NCI-H446 (cell line): ENCODE measurements around the gene DYNC1I2.
"Not testable (repeated sequence)": the region's sequence is repeated elsewhere in the genome, so short reads cannot be mapped to it uniquely, and the experiment has no call there.

Experiments used
- DNase-seq, 2 experiments: peaks; one replicate each; lab custom pipeline; 2025; lab: John Stamatoyannopoulos, UW

DYNC1I2 gene

DNA sequence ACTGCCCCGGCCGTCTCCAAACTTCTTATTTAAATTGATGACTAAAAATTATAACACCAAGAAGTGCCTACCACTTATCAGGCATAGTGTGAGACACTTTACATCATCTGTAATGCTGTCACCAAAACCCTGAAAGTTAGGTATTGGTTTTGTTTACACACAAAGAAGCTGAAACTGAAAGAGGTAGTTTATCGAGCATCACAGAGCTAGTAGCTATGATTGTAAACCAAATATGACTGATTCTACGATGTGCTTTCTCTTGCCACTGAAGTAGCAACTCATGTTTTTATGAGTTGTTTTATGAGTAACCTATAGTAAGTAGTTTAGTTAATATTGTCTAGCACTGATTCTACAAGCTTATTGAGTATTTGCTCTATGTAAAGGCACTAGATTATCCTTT, 31.5 kb downstream of the DYNC1I2 start:
- DNase-seq = no peak

- no peak for DNase-seq
Measured at GRCh38 chr2:171719660-171720059, 32.4 kb downstream of the DYNC1I2 start.

DNA sequence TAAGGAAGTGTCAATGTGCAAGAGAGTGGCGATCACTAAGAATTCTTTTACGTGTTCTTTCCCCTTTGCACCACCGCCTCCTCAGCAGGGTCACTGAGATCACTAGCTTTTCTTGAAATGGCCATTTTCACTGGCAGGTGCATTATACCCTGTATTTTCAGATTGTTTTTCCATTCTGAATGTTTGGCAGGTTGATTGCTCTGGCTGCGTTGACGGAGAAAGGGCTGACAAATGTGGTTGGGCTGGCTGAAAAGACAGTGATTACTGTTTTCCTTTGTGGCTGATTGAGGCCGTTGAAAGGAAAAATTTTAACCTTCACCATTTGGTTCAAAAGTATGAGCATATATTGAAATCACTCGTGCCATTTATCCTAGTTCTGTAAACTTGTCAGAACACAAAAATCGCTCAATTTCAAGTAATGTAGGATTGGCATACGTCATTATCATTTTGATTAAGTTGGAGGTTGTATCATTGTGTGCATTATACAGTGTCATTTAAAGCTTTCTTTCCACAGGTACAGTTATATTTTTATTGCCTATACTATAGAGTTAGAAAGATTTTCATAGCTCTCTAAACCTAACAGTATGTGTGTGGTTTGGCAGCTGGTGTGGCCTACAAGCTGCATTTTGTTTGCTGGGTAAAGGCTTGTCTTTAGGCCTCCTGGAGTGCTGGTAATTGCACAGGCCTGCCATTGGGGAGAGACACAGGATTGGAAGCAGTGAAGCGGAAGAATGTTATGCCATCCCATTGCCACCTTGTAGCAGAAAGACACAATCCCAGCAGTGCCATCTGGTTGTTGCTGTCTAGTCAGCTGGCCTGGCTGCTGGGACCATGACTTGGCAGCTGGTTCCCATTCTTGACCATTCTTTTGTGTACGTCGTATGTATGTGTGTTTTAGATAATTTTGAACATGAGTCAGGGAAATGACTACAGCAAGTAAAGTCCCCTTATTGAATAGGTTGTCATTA, 36.7 kb downstream of the DYNC1I2 start:
- DNase-seq = peak; percentile 65 to 95

DNA sequence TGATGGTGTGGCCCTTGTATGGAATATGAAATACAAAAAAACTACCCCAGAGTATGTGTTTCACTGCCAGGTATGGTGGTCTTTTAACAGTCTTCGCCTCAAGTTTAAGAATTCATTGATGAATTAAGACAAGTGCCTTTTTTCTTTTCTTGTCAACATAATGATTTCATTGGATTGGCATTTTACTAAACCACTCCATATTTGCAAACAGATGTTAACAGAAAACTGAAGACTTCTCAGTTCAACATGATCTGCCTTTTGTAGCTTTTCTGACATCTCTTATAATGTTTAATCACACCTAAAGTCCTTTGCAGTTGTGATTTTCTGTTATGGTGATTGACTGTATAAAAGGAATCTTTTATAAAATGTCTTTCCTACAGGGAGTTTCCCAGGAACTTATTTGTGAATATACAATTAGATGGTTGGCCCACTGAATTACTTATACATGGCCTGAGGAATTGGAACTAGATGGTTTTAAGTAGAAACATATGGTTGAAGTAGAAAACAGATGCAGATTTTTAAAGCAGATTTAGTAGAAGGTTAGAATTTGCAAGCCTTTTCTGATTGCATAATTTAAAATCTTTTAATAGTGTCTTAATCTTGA, 39.7 kb downstream of the DYNC1I2 start:
- DNase-seq = no peak

GRCh38 chr2:171728989-171729951, 42.0 kb downstream of the DYNC1I2 start:
- no peak for DNase-seq

- DNase-seq = no peak
Measured at GRCh38 chr2:171729952-171730317, 42.7 kb downstream of the DYNC1I2 start.

DNA sequence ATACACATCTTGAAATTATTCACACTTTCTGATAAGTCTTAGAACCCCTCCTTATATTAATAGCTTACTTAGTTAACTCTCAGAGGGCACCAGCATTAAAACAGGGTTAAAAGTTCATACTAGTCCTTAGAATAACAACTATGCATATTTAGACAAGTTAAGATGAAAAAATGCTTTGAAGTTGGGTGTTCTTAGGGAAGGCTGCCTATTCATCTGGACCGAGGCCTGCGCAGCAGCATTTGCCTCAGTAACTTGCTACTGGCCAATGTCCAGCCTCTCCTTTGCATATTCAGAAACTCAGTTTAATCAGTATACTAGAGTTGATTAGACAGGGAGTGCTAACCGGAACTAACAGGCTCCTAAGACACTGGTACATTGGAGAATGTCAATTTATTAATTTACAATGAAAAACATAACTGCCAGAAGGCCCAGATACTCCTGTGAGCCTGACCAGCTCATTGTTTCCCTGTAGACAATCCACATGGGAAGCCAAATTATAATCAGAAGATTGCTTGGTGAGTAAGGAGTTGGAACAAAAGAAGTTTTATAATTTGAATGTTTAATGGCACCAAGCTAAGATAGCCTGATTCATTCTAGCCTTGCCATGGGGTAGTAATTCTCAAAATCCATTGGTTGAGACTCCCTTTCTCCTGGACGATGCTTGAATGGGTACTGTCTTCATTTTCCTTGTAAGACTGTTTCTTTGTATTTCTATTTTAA, 48.9 kb downstream of the DYNC1I2 start:
- DNase-seq = no peak

- no peak for DNase-seq
Measured at GRCh38 chr2:171741189-171741588, 53.9 kb downstream of the DYNC1I2 start.

DNA sequence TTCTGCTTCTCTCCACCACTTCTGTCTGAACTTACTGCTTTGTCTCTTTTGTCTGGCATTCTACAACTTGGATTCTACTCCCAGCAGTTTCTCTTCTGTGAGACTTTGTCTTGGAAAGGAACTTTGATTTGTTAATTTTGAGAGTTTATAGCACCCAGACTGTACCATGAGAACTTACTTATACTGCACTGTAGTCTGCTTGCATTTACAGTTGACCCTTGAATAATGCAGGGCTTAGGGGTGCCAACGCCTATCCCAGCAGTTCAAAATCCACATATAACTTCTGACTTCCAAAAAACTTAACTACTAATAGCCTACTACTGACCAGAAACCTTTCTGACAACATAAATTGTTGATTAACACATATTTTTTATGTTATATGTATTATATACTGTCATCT, 55.5 kb downstream of the DYNC1I2 start:
- no peak for DNase-seq

DNA sequence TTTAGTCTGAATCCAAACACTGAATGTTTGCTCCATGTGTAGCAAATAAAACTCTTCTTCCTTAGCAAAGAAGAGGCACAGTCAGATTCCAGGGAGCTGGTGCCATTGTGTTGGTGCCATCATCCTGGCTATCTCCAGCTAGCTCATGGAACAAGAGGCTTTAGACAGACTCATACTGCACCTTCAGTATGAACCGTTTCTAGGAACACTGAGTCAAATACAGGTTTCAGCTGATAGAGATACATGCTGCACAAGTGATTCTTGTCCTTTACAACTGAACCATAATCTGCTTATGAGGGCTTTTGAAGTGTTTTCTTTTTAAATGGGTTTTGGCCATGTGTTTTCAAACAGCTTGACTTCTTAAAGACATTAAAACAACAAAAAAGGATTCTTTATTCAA, 57.9 kb downstream of the DYNC1I2 start:
- DNase-seq = no peak

DNA sequence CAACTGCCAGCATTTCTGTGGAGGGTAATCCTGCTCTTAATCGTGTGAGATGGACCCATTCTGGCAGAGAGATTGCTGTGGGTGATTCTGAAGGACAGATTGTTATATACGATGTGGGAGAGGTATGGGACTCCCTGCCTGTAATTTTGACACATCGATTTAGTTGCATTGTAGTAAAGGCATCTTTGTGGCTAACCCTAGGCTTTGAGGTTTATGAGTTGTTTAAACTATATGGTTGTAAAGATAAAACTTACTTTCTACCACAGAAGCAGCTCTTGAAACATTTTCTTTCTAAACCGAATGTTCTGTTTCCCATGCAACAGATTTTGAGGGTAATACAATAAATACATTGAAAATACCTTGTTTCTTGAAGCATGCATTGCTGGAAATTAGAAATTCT, 58.5 kb downstream of the DYNC1I2 start:
- DNase-seq = no peak

- no peak for DNase-seq
Measured at GRCh38 chr2:171747371-171747770, 60.1 kb downstream of the DYNC1I2 start.

DNA sequence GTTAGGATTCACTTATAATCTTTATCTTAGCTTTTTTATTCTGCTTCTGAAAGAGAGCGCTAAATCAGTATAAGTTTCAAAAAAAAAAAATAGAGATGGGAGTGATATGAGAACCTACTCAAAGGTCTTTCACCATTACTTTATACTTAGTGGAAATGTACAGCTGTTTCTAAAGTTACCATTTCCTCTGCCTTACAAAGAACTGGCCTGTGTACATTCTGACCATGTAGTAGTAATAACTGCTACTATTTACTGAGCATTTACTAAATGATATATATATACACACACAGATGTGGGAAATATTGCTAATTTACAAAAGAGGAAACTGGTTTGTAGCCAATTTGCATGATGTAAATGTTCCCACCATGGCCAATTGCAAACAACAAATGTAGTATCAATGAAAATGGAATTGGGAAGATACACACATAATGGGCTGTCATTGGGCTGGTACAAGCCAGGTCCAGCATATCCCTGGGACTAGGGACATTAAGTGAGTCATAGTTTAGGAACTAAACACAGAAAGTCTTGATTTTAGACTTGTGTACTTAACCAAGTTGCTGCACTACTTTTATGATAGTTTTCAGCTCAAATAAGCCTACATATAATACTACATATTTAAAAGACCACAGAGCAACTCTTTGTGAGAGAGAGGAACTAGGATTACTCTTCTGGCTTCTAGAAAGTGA, 67.1 kb downstream of the DYNC1I2 start:
- DNase-seq = no peak

DNA sequence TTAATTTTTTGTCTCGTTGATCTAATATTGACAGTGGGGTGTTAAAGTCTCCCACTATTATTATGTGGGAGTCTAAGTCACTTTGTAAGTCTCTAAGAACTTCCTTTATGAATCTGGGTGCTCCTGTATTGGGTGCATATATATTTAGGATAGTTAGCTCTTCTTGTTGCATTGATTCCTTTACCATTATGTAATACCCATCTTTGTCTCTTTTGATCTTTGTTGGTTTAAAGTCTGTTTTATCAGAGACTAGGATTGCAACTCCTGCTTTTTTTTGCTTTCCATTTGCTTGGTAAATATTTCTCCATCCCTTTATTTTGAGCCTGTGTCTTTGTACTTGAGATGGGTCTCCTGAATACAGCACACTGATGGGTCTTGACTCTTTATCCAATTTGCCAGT, 71.5 kb downstream of the DYNC1I2 start:
- not testable (repeated sequence) for DNase-seq

GRCh38 chr2:171761176-171761575, 73.9 kb downstream of the DYNC1I2 start:
- not testable (repeated sequence) for DNase-seq

- DNase-seq = no peak
Measured at GRCh38 chr2:171762879-171763573, 75.8 kb downstream of the DYNC1I2 start.

DNA sequence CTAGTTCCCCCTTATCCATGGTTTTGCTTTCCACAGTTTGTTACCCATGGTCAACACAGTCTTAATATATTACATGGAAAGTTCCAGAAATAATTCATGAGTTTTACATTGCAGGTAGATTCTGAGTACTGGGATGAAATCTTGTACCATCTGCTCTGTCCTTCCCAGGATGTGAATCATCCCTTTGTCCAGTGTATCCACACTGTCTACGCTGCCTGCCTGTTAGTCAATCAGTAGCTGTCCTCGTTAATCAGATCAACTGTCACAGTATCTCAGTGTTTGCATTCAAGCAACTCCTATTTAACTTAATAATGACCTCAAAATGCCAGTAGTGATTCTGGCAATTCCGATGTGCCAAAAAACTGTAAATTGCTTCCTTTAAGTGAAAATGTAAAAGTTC, 76.3 kb downstream of the DYNC1I2 start:
- no peak for DNase-seq

GRCh38 chr2:171771463-171771862, 84.2 kb downstream of the DYNC1I2 start:
- no peak for DNase-seq

- DNase-seq = no peak
Measured at GRCh38 chr2:171772373-171772772, 85.1 kb downstream of the DYNC1I2 start.

DNA sequence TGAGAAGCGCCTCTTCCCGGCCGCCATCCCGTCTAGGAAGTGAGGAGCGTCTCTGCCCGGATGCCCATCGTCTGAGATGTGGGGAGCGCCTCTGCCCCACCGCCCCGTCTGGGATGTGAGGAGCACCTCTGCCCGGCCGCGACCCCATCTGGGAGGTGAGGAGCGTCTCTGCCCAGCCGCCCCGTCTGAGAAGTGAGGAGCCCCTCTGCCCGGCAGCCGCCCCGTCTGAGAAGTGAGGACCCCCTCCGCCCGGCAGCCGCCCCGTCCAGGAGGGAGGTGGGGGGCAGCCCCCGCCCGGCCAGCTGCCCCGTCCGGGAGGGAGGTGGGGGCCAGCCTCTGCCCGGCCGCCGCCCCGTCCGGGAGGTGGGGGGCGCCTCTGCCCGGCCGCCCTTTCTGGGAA, 87.3 kb downstream of the DYNC1I2 start:
- not testable (repeated sequence) for DNase-seq
